Tibial nerve (tissue), 4 donors: ENCODE results near the gene SLC13A2.

Source experiments
- CTCF ChIP-seq, 5 experiments: fragments of 200-600 bp in 3 of 5; fragments of 450-650 bp in 2 of 5; sonication (generic) in 3 of 5; IDR thresholded peaks; one replicate each; pipeline ENCODE4 v1.5.1; 2016 to 2019; ENCODE audit warnings: antibody characterized with exemption in 5 of 5, mild to moderate bottlenecking in 3 of 5, moderate library complexity in 2 of 5
- EP300 ChIP-seq, 2 donors: sonication (generic); formaldehyde crosslinking; IDR thresholded peaks; one replicate each; pipeline ENCODE4 v1.6.1; 2017; ENCODE audit warnings: antibody characterized with exemption in 2 of 2, mild to moderate bottlenecking in 1 of 2
- POLR2A ChIP-seq, 2 donors: fragments of 450-650 bp; IDR thresholded peaks; one replicate each; pipeline ENCODE4 v1.6.1; 2017; ENCODE audit warnings: antibody characterized with exemption in 2 of 2, mild to moderate bottlenecking in 2 of 2, moderate library complexity in 2 of 2

- TF ChIP-seq EP300 (IDR thresholded peaks at IDR 0.05) (no peak), POLR2A (IDR thresholded peaks at IDR 0.05) (no peak), CTCF (IDR thresholded peaks at IDR 0.05) (no peak)
These were observed 25.4 kb downstream of the SLC13A2 start for GRCh38 chr17:28498652-28499363.
